H9 (cell line): ENCODE data around the gene TSPAN18. TPM values are rescaled to one million over a fixed set of nuclear protein-coding genes. Genes with fewer than 3 reads are reported as not detected.

Experiments used
- DNase-seq: peaks from one replicate; pipeline ENCODE4 v3.0.0-alpha.2; 2017
- H2AFZ ChIP-seq: one replicate; pipeline ENCODE4 v1.6.1; 2013; ENCODE audit warnings: mild to moderate bottlenecking, low read length, control low read depth, moderate library complexity
- H2AK5ac ChIP-seq: 2 replicates; pipeline ENCODE4 v1.6.1; 2013; ENCODE audit warnings: low read length, control low read depth, mixed read lengths; ENCODE audit not compliant: insufficient read length
- H2BK120ac ChIP-seq: one replicate; pipeline ENCODE4 v1.6.1; 2013; ENCODE audit warnings: low read depth, mild to moderate bottlenecking, low read length, control low read depth, inconsistent platforms; ENCODE audit not compliant: poor library complexity, severe bottlenecking
- H2BK12ac ChIP-seq: 2 replicates; pipeline ENCODE4 v1.6.1; 2013; ENCODE audit warnings: low read length, control low read depth, mixed read lengths, low read depth; ENCODE audit not compliant: insufficient read length
- H2BK15ac ChIP-seq: 2 replicates; pipeline ENCODE4 v1.6.1; 2013; ENCODE audit warnings: low read depth, low read length, control low read depth
- H2BK20ac ChIP-seq: one replicate; pipeline ENCODE4 v1.6.1; 2013; ENCODE audit warnings: low read depth, mild to moderate bottlenecking, low read length, control low read depth, inconsistent platforms; ENCODE audit not compliant: poor library complexity, severe bottlenecking
- H2BK5ac ChIP-seq: 2 replicates; pipeline ENCODE4 v1.6.1; 2013; ENCODE audit warnings: low read length, control low read depth, mixed read lengths; ENCODE audit not compliant: insufficient read length
- H3K14ac ChIP-seq: 2 replicates; pipeline ENCODE4 v1.6.1; 2013; ENCODE audit warnings: low read length, control low read depth; ENCODE audit not compliant: insufficient read depth
- H3K18ac ChIP-seq: 2 replicates; pipeline ENCODE4 v1.6.1; 2013; ENCODE audit warnings: low read depth, mild to moderate bottlenecking, mixed read lengths, low read length, control low read depth; ENCODE audit not compliant: insufficient read length
- H3K23ac ChIP-seq: 2 replicates; pipeline ENCODE4 v1.6.1; 2013; ENCODE audit warnings: low read length, control low read depth, mixed read lengths, low read depth; ENCODE audit not compliant: insufficient read length
- H3K23me2 ChIP-seq: 2 replicates; pipeline ENCODE4 v1.6.1; 2013; ENCODE audit warnings: low read depth, mild to moderate bottlenecking, mixed read lengths, low read length, control low read depth; ENCODE audit not compliant: insufficient read length, poor library complexity, severe bottlenecking
- H3K27ac ChIP-seq: 2 replicates; pipeline ENCODE4 v1.5.1; 2013; ENCODE audit warnings: low read length, control low read depth, mixed read lengths, low read depth; ENCODE audit not compliant: insufficient read length
- H3K27me3 ChIP-seq: 2 replicates; pipeline ENCODE4 v1.6.1; 2013; ENCODE audit warnings: low read length, control low read depth, inconsistent platforms; ENCODE audit not compliant: insufficient read depth
- H3K4ac ChIP-seq: 2 replicates; pipeline ENCODE4 v1.6.1; 2013; ENCODE audit warnings: low read depth, mild to moderate bottlenecking, control low read depth, inconsistent platforms, low read length, moderate library complexity
- H3K4me1 ChIP-seq: 2 replicates; pipeline ENCODE4 v1.6.1; 2013; ENCODE audit warnings: low read length, control low read depth, inconsistent platforms; ENCODE audit not compliant: insufficient read depth
- H3K4me2 ChIP-seq: 2 replicates; pipeline ENCODE4 v1.6.1; 2013; ENCODE audit warnings: low read length, control low read depth, mixed read lengths; ENCODE audit not compliant: insufficient read length, insufficient read depth
- H3K56ac ChIP-seq: 2 replicates; pipeline ENCODE4 v1.6.1; 2013; ENCODE audit warnings: low read depth, mild to moderate bottlenecking, mixed read lengths, low read length, control low read depth; ENCODE audit not compliant: insufficient read length
- H3K79me1 ChIP-seq: 2 replicates; pipeline ENCODE4 v1.6.1; 2013; ENCODE audit warnings: low read depth, mild to moderate bottlenecking, moderate library complexity, low read length, control low read depth, inconsistent platforms; ENCODE audit not compliant: insufficient read depth, poor library complexity, severe bottlenecking
- H3K79me2 ChIP-seq: 2 replicates; pipeline ENCODE4 v1.6.1; 2013; ENCODE audit warnings: low read length, control low read depth, inconsistent platforms; ENCODE audit not compliant: insufficient read depth
- H3K9ac ChIP-seq: 2 replicates; pipeline ENCODE4 v1.6.1; 2013; ENCODE audit warnings: low read length, control low read depth, mixed read lengths; ENCODE audit not compliant: insufficient read length; ENCODE audit errors: extremely low read depth
- H3K9me3 ChIP-seq: one replicate; pipeline ENCODE4 v1.6.1; 2013; ENCODE audit warnings: low read depth, low read length, inconsistent platforms; ENCODE audit not compliant: control insufficient read depth
- H3T11ph ChIP-seq: one replicate; pipeline ENCODE4 v1.6.1; 2013; ENCODE audit warnings: mild to moderate bottlenecking, low read length, control low read depth, inconsistent platforms
- H4K20me1 ChIP-seq: one replicate; pipeline ENCODE4 v1.6.1; 2013; ENCODE audit not compliant: control insufficient read depth, insufficient read length, insufficient read depth
- H4K5ac ChIP-seq: 2 replicates; pipeline ENCODE4 v1.6.1; 2013; ENCODE audit warnings: low read depth, mild to moderate bottlenecking, mixed read lengths, low read length, control low read depth; ENCODE audit not compliant: insufficient read length
- H4K8ac ChIP-seq: replicated peaks from 2 replicates; pipeline ENCODE4 v1.6.1; 2013; ENCODE audit warnings: low read length, control low read depth, mixed read lengths, low read depth; ENCODE audit not compliant: insufficient read length
- H4K91ac ChIP-seq: 2 replicates; pipeline ENCODE4 v1.6.1; 2013; ENCODE audit warnings: low read depth, mild to moderate bottlenecking, moderate library complexity, mixed read lengths, low read length, control low read depth; ENCODE audit not compliant: insufficient read length
- H3K27ac Mint-ChIP-seq, 3 experiments: 2 replicates in 2 of 3; 3 replicates in 1 of 3; pipeline ENCODE4 v1.8.0; 2020 to 2021; ENCODE audit warnings: mixed read lengths in 3 of 3, mild to moderate bottlenecking in 1 of 3, moderate library complexity in 1 of 3
- H3K27me3 Mint-ChIP-seq: 2 replicates; pipeline ENCODE4 v1.8.0; 2021; ENCODE audit warnings: low read depth, mild to moderate bottlenecking, moderate library complexity, mixed read lengths
- H3K36me3 Mint-ChIP-seq, 3 experiments: 2 replicates in 2 of 3; 3 replicates in 1 of 3; pipeline ENCODE4 v1.8.0; 2020 to 2021; ENCODE audit warnings: low read depth in 3 of 3, mixed read lengths in 3 of 3; ENCODE audit not compliant: insufficient read depth in 1 of 3
- H3K4me1 Mint-ChIP-seq, 2 experiments: 2 replicates each; pipeline ENCODE4 v1.8.0; 2020; ENCODE audit warnings: mixed read lengths in 2 of 2
- H3K4me3 Mint-ChIP-seq, 2 experiments: 2 replicates in 1 of 2; 3 replicates in 1 of 2; pipeline ENCODE4 v1.8.0; 2020 to 2021; ENCODE audit warnings: mild to moderate bottlenecking in 2 of 2, mixed read lengths in 2 of 2, moderate library complexity in 1 of 2
- H3K9me3 Mint-ChIP-seq, 2 experiments: 2 replicates in 1 of 2; 3 replicates in 1 of 2; pipeline ENCODE4 v1.8.0; 2020; ENCODE audit warnings: mild to moderate bottlenecking in 2 of 2, mixed read lengths in 2 of 2, moderate library complexity in 1 of 2
- CTCF ChIP-seq: fragments of 200-600 bp; sonication (generic); conservative IDR thresholded peaks from 3 replicates; pipeline ENCODE4 v1.8.0; 2021; ENCODE audit warnings: antibody characterized with exemption, mild to moderate bottlenecking
- WGBS: extraction: QIAGEN DNeasy Blood & Tissue Kit; methylation state at CpG from one replicate; pipeline ENCODE4 v1.1.7; 2013; ENCODE audit warnings: missing lambda C conversion rate, low lambda C conversion rate, mixed read lengths; ENCODE audit not compliant: insufficient read length; ENCODE audit errors: extremely low coverage; 5-methylcytosine and 5-hydroxymethylcytosine counted together
- total RNA-seq: library from RNA; stranded (reverse); gene quantifications from 2 replicates; pipeline ENCODE4 v1.2.1, GENCODE V29; 2021

TSPAN18 gene
- total RNA-seq, 1 experiment from 2014 or later = 25.3 TPM

GRCh38 chr11:44846852-44847251 is 120.1 kb downstream of the TSPAN18 start:
- no peak overlapping the region for H2BK20ac ChIP-seq
- Mint-ChIP-seq H3K27me3 (peaks cover 6% of the 10 kb centered on the region), H3K4me1 (peaks cover 56 to 65% of the 10 kb centered on the region in 2 experiments), H3K36me3 (peaks cover 13 to 23% (median 15%) of the 10 kb centered on the region in 3 experiments), H3K27ac (no peak overlapping the region; a peak in 1 of 7 replicates), H3K4me3 (no peak overlapping the region), H3K9me3 (peaks cover 18 to 24% of the 10 kb centered on the region in 2 experiments)
- no peak overlapping the region for H4K5ac ChIP-seq
- H4K91ac ChIP-seq = no peak overlapping the region
- H3K23me2 ChIP-seq = no peaks in the 10 kb centered on the region
- no peak overlapping the region for H2BK120ac ChIP-seq
- no peak overlapping the region for H3K23ac ChIP-seq
- no peak overlapping the region for H3K4me2 ChIP-seq
- H4K8ac ChIP-seq = no peak overlapping the region
- H2BK5ac ChIP-seq = no peak overlapping the region
- no peak overlapping the region for H2AFZ ChIP-seq
- peaks cover 2% of the 10 kb centered on the region; the same call in 1 of the 2 replicates for H3K4me1 ChIP-seq
- H3K79me1 ChIP-seq = no peaks in the 10 kb centered on the region
- no peak overlapping the region for H3K14ac ChIP-seq
- no peaks in the 10 kb centered on the region for H3K27me3 ChIP-seq
- no peak for DNase-seq
- no peak overlapping the region for H3K56ac ChIP-seq
- H3K4ac ChIP-seq = no peak overlapping the region
- H2AK5ac ChIP-seq = no peak overlapping the region
- no peak overlapping the region for H3K18ac ChIP-seq
- no peak overlapping the region for H2BK12ac ChIP-seq
- H2BK15ac ChIP-seq = no peak overlapping the region
- WGBS = no CpG with 5 or more reads among the region's 7 CpGs
- no peak for TF ChIP-seq CTCF
- no peaks in the 10 kb centered on the region for H4K20me1 ChIP-seq
- no peaks in the 10 kb centered on the region for H3K9me3 ChIP-seq
- no peak overlapping the region for H3K27ac ChIP-seq
- H3T11ph ChIP-seq = no peak overlapping the region
- no peaks in the 10 kb centered on the region for H3K79me2 ChIP-seq
- no peak overlapping the region for H3K9ac ChIP-seq
